H1 (cell line): ENCODE measurements around the gene TTLL1. TPM values are rescaled to one million over a fixed set of nuclear protein-coding genes. Genes with fewer than 3 reads are reported as not detected.

Experiments
- CTCF ChIA-PET: fragments of 300-600 bp; sonication (Branson Sonifier 250); formaldehyde crosslinking; loops from one replicate; lab custom pipeline; 2021; ENCODE audit not compliant: partially characterized antibody; lab: Charles Lee
- POLR2A ChIA-PET: fragments of 300-600 bp; sonication (Branson Sonifier 250); formaldehyde crosslinking; loops from one replicate; lab custom pipeline; 2021; ENCODE audit warnings: inconsistent platforms; ENCODE audit not compliant: partially characterized antibody; lab: Charles Lee
- DNase-seq, 2 experiments: peaks; one replicate each; pipeline versions ENCODE4 v3.0.0 to v3.0.0-alpha.2; 2010 to 2022; ENCODE audit warnings: low spot score in 2 of 2, low read depth in 1 of 2, mixed read lengths in 1 of 2
- FAIRE-seq: peaks from 2 replicates; lab custom pipeline; 2011; peaks lifted over from hg19 to GRCh38; lab: Jason Lieb, UNC
- H2AFZ ChIP-seq: 2 replicates; pipeline ENCODE4 v1.8.1; 2012; ENCODE audit warnings: low read length, inconsistent platforms
- H2AK5ac ChIP-seq: 2 replicates; pipeline ENCODE4 v1.6.1; 2013; ENCODE audit warnings: low read depth, low read length
- H2BK120ac ChIP-seq: replicated peaks from 2 replicates; pipeline ENCODE3; 2013; ENCODE audit warnings: low read depth, low read length, inconsistent platforms
- H2BK12ac ChIP-seq: 2 replicates; pipeline ENCODE4 v1.6.1; 2013; ENCODE audit warnings: low read depth, low read length
- H2BK15ac ChIP-seq: 2 replicates; pipeline ENCODE4 v1.6.1; 2013; ENCODE audit warnings: low read length
- H2BK20ac ChIP-seq: 2 replicates; pipeline ENCODE4 v1.6.1; 2013; ENCODE audit warnings: low read length
- H2BK5ac ChIP-seq: 2 replicates; pipeline ENCODE4 v1.6.1; 2013; ENCODE audit warnings: low read depth, low read length
- H3K14ac ChIP-seq: 2 replicates; pipeline ENCODE4 v1.6.1; 2013; ENCODE audit warnings: inconsistent platforms; ENCODE audit not compliant: insufficient read length
- H3K18ac ChIP-seq: 2 replicates; pipeline ENCODE4 v1.6.1; 2013; ENCODE audit warnings: low read length; ENCODE audit errors: extremely low read depth
- H3K23ac ChIP-seq: 2 replicates; pipeline ENCODE4 v1.6.1; 2013; ENCODE audit warnings: inconsistent platforms; ENCODE audit not compliant: insufficient read length
- H3K23me2 ChIP-seq: 2 replicates; pipeline ENCODE4 v1.6.1; 2013; ENCODE audit warnings: low read depth, low read length
- H3K27ac ChIP-seq: 2 replicates; pipeline ENCODE4 v1.6.1; 2011; ENCODE audit warnings: low read depth, low read length, inconsistent platforms
- H3K27me3 ChIP-seq, 4 experiments: replicated peaks in 1 of 4; 1 replicate in 1 of 4; 2 replicates in 3 of 4; pipeline versions ENCODE4 v1.6.1 to v1.8.1; 2011 to 2013; ENCODE audit warnings: low read length in 3 of 4, mild to moderate bottlenecking in 3 of 4, inconsistent platforms in 2 of 4, mixed read lengths in 2 of 4, moderate library complexity in 1 of 4; ENCODE audit not compliant: control insufficient read depth in 3 of 4, insufficient read depth in 3 of 4; ENCODE audit errors: extremely low read depth in 1 of 4
- H3K36me3 ChIP-seq, 4 experiments: 2 replicates each; pipeline versions ENCODE4 v1.6.1 to v1.8.1; 2011 to 2013; ENCODE audit warnings: mild to moderate bottlenecking in 4 of 4, low read length in 3 of 4, moderate library complexity in 2 of 4, control low read depth in 1 of 4, inconsistent platforms in 1 of 4; ENCODE audit not compliant: insufficient read depth in 4 of 4, control insufficient read depth in 2 of 4
- H3K4ac ChIP-seq: replicated peaks from 2 replicates; pipeline ENCODE3; 2013; ENCODE audit warnings: low read length, low read depth, mixed read lengths, inconsistent platforms; ENCODE audit not compliant: insufficient read length
- H3K4me1 ChIP-seq, 4 experiments: replicated peaks in 1 of 4; 1 replicate in 1 of 4; 2 replicates in 3 of 4; pipeline versions ENCODE4 v1.6.1 to v1.8.1; 2011 to 2013; ENCODE audit warnings: low read length in 3 of 4, inconsistent platforms in 2 of 4, mixed read lengths in 1 of 4; ENCODE audit not compliant: insufficient read depth in 4 of 4, control insufficient read depth in 3 of 4
- H3K4me2 ChIP-seq, 2 experiments: 2 replicates each; pipeline versions ENCODE4 v1.6.1 to v1.8.1; 2011 to 2013; ENCODE audit warnings: low read depth in 2 of 2, low read length in 2 of 2, control low read depth in 1 of 2, inconsistent platforms in 1 of 2, mild to moderate bottlenecking in 1 of 2; ENCODE audit not compliant: insufficient read depth in 1 of 2
- H3K4me3 ChIP-seq, 4 experiments: fragments of 200-600, 300-600 bp in 1 of 4; sonication (generic), shearing (Covaris generic), sonication (Bioruptor Twin) in 1 of 4; 2 replicates each; pipeline versions ENCODE4 v1.5.1 to v1.8.1; 2011 to 2016; ENCODE audit warnings: low read length in 4 of 4, low read depth in 3 of 4, control low read depth in 2 of 4, inconsistent platforms in 2 of 4, mild to moderate bottlenecking in 2 of 4, mixed read lengths in 1 of 4, moderate library complexity in 1 of 4; ENCODE audit not compliant: insufficient read depth in 2 of 4; ENCODE audit errors: extremely low read depth in 1 of 4
- H3K56ac ChIP-seq: replicated peaks from 2 replicates; pipeline ENCODE3; 2013; ENCODE audit warnings: low read depth, mild to moderate bottlenecking, mixed read lengths, low read length, inconsistent platforms; ENCODE audit not compliant: insufficient read length
- H3K79me1 ChIP-seq: 2 replicates; pipeline ENCODE4 v1.6.1; 2013; ENCODE audit warnings: low read depth, low read length, control low read depth
- H3K79me2 ChIP-seq, 2 experiments: 2 replicates each; pipeline versions ENCODE4 v1.6.1 to v1.8.1; 2012 to 2013; ENCODE audit warnings: low read length in 2 of 2, mild to moderate bottlenecking in 2 of 2, inconsistent platforms in 1 of 2; ENCODE audit not compliant: insufficient read depth in 2 of 2, control insufficient read depth in 1 of 2
- H3K9ac ChIP-seq, 4 experiments: replicated peaks in 1 of 4; 1 replicate in 1 of 4; 2 replicates in 3 of 4; pipeline versions ENCODE4 v1.6.1 to v1.8.1; 2011 to 2013; ENCODE audit warnings: low read depth in 3 of 4, low read length in 3 of 4, control low read depth in 2 of 4, mild to moderate bottlenecking in 2 of 4, moderate library complexity in 2 of 4, inconsistent platforms in 1 of 4; ENCODE audit errors: extremely low read depth in 1 of 4
- H3K9me3 ChIP-seq, 2 experiments: 2 replicates each; pipeline versions ENCODE4 v1.6.1 to v1.8.1; 2012 to 2013; ENCODE audit warnings: mild to moderate bottlenecking in 2 of 2, moderate library complexity in 2 of 2, control low read depth in 1 of 2, inconsistent platforms in 1 of 2, low read depth in 1 of 2, low read length in 1 of 2, mixed read lengths in 1 of 2; ENCODE audit not compliant: insufficient read depth in 2 of 2
- H4K20me1 ChIP-seq, 2 experiments: replicated peaks in 1 of 2; 2 replicates each; pipeline versions ENCODE3 to v1.8.1; 2011 to 2013; ENCODE audit warnings: inconsistent platforms in 2 of 2, low read length in 2 of 2, mild to moderate bottlenecking in 1 of 2; ENCODE audit not compliant: insufficient read depth in 2 of 2, control insufficient read depth in 1 of 2
- H4K5ac ChIP-seq: 2 replicates; pipeline ENCODE4 v1.6.1; 2013; ENCODE audit warnings: low read length, low read depth, mixed read lengths, inconsistent platforms; ENCODE audit not compliant: insufficient read length
- H4K8ac ChIP-seq: 2 replicates; pipeline ENCODE4 v1.8.0; 2013; ENCODE audit warnings: mild to moderate bottlenecking, moderate library complexity, low read length, inconsistent platforms; ENCODE audit not compliant: insufficient read depth; ENCODE audit errors: extremely low read depth
- H4K91ac ChIP-seq: replicated peaks from 2 replicates; pipeline ENCODE3; 2013; ENCODE audit warnings: low read length, mixed read lengths, inconsistent platforms; ENCODE audit not compliant: insufficient read length
- CHD2 ChIP-seq: IDR thresholded peaks from 2 replicates; pipeline ENCODE4 v1.6.1; 2012; ENCODE audit warnings: low read length, improper control_type of control experiment
- HDAC6 ChIP-seq: IDR thresholded peaks from one replicate; pipeline ENCODE4 v1.7.1; 2012; ENCODE audit warnings: low read depth, mild to moderate bottlenecking, inconsistent platforms, low read length, moderate library complexity
- JUN ChIP-seq: IDR thresholded peaks from 2 replicates; pipeline ENCODE4 v1.6.1; 2011; ENCODE audit warnings: low read depth, mild to moderate bottlenecking, improper control_type of control experiment, low read length
- RFX5 ChIP-seq: IDR thresholded peaks from 2 replicates; pipeline ENCODE4 v1.6.1; 2011; ENCODE audit warnings: low read depth, low read length, improper control_type of control experiment, borderline replicate concordance
- TBP ChIP-seq: IDR thresholded peaks from 2 replicates; pipeline ENCODE4 v1.6.1; 2011; ENCODE audit warnings: low read depth, low read length, improper control_type of control experiment
- WGBS, 2 experiments: shearing (Covaris generic) in 1 of 2; methylation state at CpG; one replicate each; pipeline versions ENCODE4 v1.1.6 to v1.1.7; 2013 to 2015; ENCODE audit warnings: low lambda C conversion rate in 2 of 2, mixed read lengths in 2 of 2, inconsistent platforms in 1 of 2, low coverage in 1 of 2, missing lambda C conversion rate in 1 of 2; ENCODE audit not compliant: insufficient replicate concordance in 2 of 2, insufficient coverage in 1 of 2, insufficient read length in 1 of 2; ENCODE audit errors: extremely low coverage in 1 of 2, missing lambda C conversion rate in 1 of 2; 5-methylcytosine and 5-hydroxymethylcytosine counted together
- polyA plus RNA-seq, 7 experiments: library from polyadenylated mRNA; depleted of rRNA in 3 of 7; stranded (reverse) in 5 of 7; unstranded in 2 of 7; fragments of >200 nt in 5 of 7; fragments of 200-250 nt in 2 of 7; gene quantifications; 1 replicate in 5 of 7; 2 replicates in 1 of 7; 4 replicates in 1 of 7; pipeline versions ENCODE4 v1.2.1 to v1.2.3, GENCODE V29; 2011 to 2013; ENCODE audit warnings: missing spikeins in 2 of 7, mixed read lengths in 2 of 7
- total RNA-seq: library from RNA; stranded (reverse); fragmentation: NEBNext Ultra II Directional; extraction: Animal tissue kit (Norgen Biotek cat#: 25700); gene quantifications from 2 replicates; pipeline ENCODE4 v1.2.1, GENCODE V29; 2021

Gene TTLL1
- total and polyA plus RNA-seq, 2 of the 8 experiments (the other 6 are each of a cell fraction or from before 2014, with no cell fraction given) = 5.0 to 13.8 TPM

- Histone ChIP-seq H4K5ac (no peak overlapping the region), H4K91ac (no peak overlapping the region), H3K27ac (no peak overlapping the region), H2AK5ac (no peak overlapping the region), H3K4me2 (no peak overlapping the region), H3K14ac (no peak overlapping the region), H2BK15ac (0 out of 2 replicates have a peak overlapping the region, but pooled peaks have one; percentile 31), H2BK20ac (no peak overlapping the region), H3K4ac (no peak overlapping the region), H3K9ac (no peak overlapping the region), H2AFZ (no peak overlapping the region), H2BK5ac (no peak overlapping the region), H3K79me1 (peaks cover 5% of the 10 kb centered on the region), H2BK12ac (no peak overlapping the region), H3K23me2 (peaks cover 13% of the 10 kb centered on the region), H4K20me1 (peaks cover 3 to 4% of the 10 kb centered on the region in 2 experiments), H3K36me3 (no peaks in the 10 kb centered on the region), H3K18ac (no peak overlapping the region), H3K4me3 (no peak overlapping the region), H3K4me1 (peaks cover 1 to 5% (median 2%) of the 10 kb centered on the region in 4 experiments; a peak in 6 of 7 replicates), H2BK120ac (no peak overlapping the region), H3K56ac (no peak overlapping the region), H3K79me2 (peaks cover 3 to 5% of the 10 kb centered on the region in 2 experiments), H3K23ac (no peak overlapping the region), H4K8ac (no peak overlapping the region), H3K27me3 (peaks cover 0 to 5% (median 3%) of the 10 kb centered on the region in 4 experiments; a peak in 4 of 7 replicates), H3K9me3 (no peaks in the 10 kb centered on the region)
- FAIRE-seq (no peak), DNase-seq (no peak)
- ChIA-PET CTCF (no interaction called here), POLR2A (interaction anchor here (0.5 to 7.5 kb wide), 4 partner anchors 9 to 258 kb away, joined by 3 to 94 read pairs (median 40); no protein-coding TSS in a partner anchor)
- 85% methylated on average over 6 of the region's 6 CpGs; no CpG with 5 or more reads in 1 of the 2 experiments for WGBS, 2 experiments
- TF ChIP-seq JUN = no peak
- TF ChIP-seq CHD2 = no peak
- no peak for TF ChIP-seq HDAC6
- TF ChIP-seq RFX5 = no peak
- TF ChIP-seq TBP = no peak
These were observed 70.6 kb downstream of the TTLL1 start for GRCh38 chr22:43018615-43019014.
